GM12872 (cell line): ENCODE results near the gene NTSR1.

Source experiments
- CTCF ChIP-seq: IDR thresholded peaks from 3 replicates; pipeline ENCODE4 v1.5.1; 2011; ENCODE audit warnings: low read depth, mild to moderate bottlenecking, low read length, moderate library complexity; ENCODE audit not compliant: insufficient read depth

Gene NTSR1

GRCh38 chr20:62782893-62783278 lies 74.2 kb downstream of the NTSR1 start:
- TF ChIP-seq CTCF, result 0 out of 3 replicates have a peak, but pooled peaks have one; percentile 3

GRCh38 chr20:62784497-62784896 lies 75.9 kb downstream of the NTSR1 start:
- no peak for TF ChIP-seq CTCF

- no peak for TF ChIP-seq CTCF
These were observed 76.8 kb downstream of the NTSR1 start for GRCh38 chr20:62785393-62785792.

- no peak for TF ChIP-seq CTCF
These were observed 77.5 kb downstream of the NTSR1 start for GRCh38 chr20:62786157-62786556.

- no peak for TF ChIP-seq CTCF
These were observed 78.7 kb downstream of the NTSR1 start for GRCh38 chr20:62787321-62787720.

GRCh38 chr20:62787866-62788265 lies 79.2 kb downstream of the NTSR1 start:
- TF ChIP-seq CTCF, result no peak

- no peak for TF ChIP-seq CTCF
These were observed 80.0 kb downstream of the NTSR1 start for GRCh38 chr20:62788607-62789006.

- no peak for TF ChIP-seq CTCF
These were observed 81.4 kb downstream of the NTSR1 start for GRCh38 chr20:62790075-62790474.
